ENCODE measurements around the gene AIMP1. TPM values are rescaled to one million over a fixed set of nuclear protein-coding genes. Genes with fewer than 3 reads are reported as not detected.

Gene AIMP1
- total RNA-seq, 1 experiment from 2014 or later, result 52.5 TPM

DNA sequence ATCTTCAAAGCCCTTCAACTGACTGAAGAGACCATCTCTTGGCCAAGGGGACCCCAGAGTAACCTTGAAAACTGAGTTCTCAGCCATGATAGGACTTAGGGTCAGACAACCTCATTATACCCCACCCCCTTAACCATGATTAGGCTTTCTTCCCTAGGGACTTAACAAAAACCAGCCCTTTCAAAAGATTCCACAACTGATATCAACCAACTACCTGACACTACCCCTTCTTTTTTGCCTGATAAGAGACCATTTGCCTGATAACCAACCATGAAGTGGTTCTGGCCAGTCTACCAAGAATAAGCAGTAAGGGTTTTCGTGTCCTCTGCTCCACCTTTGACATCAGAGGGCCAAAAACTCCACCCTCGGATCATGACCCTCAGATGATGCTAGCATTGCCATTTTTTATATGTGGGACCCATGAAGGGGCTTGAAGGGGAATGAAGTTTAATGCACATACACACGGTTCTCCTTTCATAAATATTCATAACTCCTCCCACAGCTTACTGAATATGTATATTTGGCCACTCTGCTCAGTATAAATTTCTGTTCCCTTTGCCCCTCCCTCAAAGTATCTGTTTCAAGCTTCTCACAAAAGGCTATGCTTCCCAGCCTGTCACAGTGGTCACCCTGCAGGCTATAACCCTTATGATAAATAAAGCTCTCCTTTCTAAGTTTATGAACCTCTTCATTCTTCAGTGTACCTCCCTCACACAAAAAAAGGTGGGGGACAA is 12.6 kb upstream of the AIMP1 start:
- H3K27me3 Mint-ChIP-seq (ENCODE audit: low read depth), result no peaks in the 10 kb centered on the region
- TF ChIP-seq, protein P1, sequence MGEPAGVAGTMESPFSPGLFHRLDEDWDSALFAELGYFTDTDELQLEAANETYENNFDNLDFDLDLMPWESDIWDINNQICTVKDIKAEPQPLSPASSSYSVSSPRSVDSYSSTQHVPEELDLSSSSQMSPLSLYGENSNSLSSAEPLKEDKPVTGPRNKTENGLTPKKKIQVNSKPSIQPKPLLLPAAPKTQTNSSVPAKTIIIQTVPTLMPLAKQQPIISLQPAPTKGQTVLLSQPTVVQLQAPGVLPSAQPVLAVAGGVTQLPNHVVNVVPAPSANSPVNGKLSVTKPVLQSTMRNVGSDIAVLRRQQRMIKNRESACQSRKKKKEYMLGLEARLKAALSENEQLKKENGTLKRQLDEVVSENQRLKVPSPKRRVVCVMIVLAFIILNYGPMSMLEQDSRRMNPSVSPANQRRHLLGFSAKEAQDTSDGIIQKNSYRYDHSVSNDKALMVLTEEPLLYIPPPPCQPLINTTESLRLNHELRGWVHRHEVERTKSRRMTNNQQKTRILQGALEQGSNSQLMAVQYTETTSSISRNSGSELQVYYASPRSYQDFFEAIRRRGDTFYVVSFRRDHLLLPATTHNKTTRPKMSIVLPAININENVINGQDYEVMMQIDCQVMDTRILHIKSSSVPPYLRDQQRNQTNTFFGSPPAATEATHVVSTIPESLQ (CRISPR knock-in tag; IDR thresholded peaks at IDR 0.05), result no peak
- TF ChIP-seq, protein P2, sequence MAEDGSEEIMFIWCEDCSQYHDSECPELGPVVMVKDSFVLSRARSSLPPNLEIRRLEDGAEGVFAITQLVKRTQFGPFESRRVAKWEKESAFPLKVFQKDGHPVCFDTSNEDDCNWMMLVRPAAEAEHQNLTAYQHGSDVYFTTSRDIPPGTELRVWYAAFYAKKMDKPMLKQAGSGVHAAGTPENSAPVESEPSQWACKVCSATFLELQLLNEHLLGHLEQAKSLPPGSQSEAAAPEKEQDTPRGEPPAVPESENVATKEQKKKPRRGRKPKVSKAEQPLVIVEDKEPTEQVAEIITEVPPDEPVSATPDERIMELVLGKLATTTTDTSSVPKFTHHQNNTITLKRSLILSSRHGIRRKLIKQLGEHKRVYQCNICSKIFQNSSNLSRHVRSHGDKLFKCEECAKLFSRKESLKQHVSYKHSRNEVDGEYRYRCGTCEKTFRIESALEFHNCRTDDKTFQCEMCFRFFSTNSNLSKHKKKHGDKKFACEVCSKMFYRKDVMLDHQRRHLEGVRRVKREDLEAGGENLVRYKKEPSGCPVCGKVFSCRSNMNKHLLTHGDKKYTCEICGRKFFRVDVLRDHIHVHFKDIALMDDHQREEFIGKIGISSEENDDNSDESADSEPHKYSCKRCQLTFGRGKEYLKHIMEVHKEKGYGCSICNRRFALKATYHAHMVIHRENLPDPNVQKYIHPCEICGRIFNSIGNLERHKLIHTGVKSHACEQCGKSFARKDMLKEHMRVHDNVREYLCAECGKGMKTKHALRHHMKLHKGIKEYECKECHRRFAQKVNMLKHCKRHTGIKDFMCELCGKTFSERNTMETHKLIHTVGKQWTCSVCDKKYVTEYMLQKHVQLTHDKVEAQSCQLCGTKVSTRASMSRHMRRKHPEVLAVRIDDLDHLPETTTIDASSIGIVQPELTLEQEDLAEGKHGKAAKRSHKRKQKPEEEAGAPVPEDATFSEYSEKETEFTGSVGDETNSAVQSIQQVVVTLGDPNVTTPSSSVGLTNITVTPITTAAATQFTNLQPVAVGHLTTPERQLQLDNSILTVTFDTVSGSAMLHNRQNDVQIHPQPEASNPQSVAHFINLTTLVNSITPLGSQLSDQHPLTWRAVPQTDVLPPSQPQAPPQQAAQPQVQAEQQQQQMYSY (CRISPR knock-in tag; IDR thresholded peaks at IDR 0.05), result no peak
- no peak for TF ChIP-seq ZNF317 (CRISPR knock-in tag; IDR thresholded peaks at IDR 0.05; ENCODE audit: borderline replicate concordance, low read depth)
- no peak for TF ChIP-seq JUN (CRISPR knock-in tag; IDR thresholded peaks at IDR 0.05)
- no peak for TF ChIP-seq ZNF416 (CRISPR knock-in tag; IDR thresholded peaks at IDR 0.05)
- TF ChIP-seq MYBL2 (CRISPR knock-in tag; IDR thresholded peaks at IDR 0.05), result no peak
- TF ChIP-seq, protein P3, sequence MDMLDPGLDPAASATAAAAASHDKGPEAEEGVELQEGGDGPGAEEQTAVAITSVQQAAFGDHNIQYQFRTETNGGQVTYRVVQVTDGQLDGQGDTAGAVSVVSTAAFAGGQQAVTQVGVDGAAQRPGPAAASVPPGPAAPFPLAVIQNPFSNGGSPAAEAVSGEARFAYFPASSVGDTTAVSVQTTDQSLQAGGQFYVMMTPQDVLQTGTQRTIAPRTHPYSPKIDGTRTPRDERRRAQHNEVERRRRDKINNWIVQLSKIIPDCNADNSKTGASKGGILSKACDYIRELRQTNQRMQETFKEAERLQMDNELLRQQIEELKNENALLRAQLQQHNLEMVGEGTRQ (CRISPR knock-in tag; IDR thresholded peaks at IDR 0.05), result no peak
- TF ChIP-seq, protein P4, sequence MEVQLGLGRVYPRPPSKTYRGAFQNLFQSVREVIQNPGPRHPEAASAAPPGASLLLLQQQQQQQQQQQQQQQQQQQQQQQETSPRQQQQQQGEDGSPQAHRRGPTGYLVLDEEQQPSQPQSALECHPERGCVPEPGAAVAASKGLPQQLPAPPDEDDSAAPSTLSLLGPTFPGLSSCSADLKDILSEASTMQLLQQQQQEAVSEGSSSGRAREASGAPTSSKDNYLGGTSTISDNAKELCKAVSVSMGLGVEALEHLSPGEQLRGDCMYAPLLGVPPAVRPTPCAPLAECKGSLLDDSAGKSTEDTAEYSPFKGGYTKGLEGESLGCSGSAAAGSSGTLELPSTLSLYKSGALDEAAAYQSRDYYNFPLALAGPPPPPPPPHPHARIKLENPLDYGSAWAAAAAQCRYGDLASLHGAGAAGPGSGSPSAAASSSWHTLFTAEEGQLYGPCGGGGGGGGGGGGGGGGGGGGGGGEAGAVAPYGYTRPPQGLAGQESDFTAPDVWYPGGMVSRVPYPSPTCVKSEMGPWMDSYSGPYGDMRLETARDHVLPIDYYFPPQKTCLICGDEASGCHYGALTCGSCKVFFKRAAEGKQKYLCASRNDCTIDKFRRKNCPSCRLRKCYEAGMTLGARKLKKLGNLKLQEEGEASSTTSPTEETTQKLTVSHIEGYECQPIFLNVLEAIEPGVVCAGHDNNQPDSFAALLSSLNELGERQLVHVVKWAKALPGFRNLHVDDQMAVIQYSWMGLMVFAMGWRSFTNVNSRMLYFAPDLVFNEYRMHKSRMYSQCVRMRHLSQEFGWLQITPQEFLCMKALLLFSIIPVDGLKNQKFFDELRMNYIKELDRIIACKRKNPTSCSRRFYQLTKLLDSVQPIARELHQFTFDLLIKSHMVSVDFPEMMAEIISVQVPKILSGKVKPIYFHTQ (CRISPR knock-in tag; IDR thresholded peaks at IDR 0.05), result no peak
- no peak for TF ChIP-seq NFATC4 (CRISPR knock-in tag; IDR thresholded peaks at IDR 0.05)
- no peak for TF ChIP-seq JAZF1 (CRISPR knock-in tag; IDR thresholded peaks at IDR 0.05)
- TF ChIP-seq, protein P5, sequence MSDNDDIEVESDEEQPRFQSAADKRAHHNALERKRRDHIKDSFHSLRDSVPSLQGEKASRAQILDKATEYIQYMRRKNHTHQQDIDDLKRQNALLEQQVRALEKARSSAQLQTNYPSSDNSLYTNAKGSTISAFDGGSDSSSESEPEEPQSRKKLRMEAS (CRISPR knock-in tag; IDR thresholded peaks at IDR 0.05), result no peak
- TF ChIP-seq ZNF121 (CRISPR knock-in tag; IDR thresholded peaks at IDR 0.05), result no peak
- TF ChIP-seq, protein P6, sequence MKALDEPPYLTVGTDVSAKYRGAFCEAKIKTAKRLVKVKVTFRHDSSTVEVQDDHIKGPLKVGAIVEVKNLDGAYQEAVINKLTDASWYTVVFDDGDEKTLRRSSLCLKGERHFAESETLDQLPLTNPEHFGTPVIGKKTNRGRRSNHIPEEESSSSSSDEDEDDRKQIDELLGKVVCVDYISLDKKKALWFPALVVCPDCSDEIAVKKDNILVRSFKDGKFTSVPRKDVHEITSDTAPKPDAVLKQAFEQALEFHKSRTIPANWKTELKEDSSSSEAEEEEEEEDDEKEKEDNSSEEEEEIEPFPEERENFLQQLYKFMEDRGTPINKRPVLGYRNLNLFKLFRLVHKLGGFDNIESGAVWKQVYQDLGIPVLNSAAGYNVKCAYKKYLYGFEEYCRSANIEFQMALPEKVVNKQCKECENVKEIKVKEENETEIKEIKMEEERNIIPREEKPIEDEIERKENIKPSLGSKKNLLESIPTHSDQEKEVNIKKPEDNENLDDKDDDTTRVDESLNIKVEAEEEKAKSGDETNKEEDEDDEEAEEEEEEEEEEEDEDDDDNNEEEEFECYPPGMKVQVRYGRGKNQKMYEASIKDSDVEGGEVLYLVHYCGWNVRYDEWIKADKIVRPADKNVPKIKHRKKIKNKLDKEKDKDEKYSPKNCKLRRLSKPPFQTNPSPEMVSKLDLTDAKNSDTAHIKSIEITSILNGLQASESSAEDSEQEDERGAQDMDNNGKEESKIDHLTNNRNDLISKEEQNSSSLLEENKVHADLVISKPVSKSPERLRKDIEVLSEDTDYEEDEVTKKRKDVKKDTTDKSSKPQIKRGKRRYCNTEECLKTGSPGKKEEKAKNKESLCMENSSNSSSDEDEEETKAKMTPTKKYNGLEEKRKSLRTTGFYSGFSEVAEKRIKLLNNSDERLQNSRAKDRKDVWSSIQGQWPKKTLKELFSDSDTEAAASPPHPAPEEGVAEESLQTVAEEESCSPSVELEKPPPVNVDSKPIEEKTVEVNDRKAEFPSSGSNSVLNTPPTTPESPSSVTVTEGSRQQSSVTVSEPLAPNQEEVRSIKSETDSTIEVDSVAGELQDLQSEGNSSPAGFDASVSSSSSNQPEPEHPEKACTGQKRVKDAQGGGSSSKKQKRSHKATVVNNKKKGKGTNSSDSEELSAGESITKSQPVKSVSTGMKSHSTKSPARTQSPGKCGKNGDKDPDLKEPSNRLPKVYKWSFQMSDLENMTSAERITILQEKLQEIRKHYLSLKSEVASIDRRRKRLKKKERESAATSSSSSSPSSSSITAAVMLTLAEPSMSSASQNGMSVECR (CRISPR knock-in tag; IDR thresholded peaks at IDR 0.05; ENCODE audit: borderline replicate concordance), result no peak
- TF ChIP-seq, protein P7, sequence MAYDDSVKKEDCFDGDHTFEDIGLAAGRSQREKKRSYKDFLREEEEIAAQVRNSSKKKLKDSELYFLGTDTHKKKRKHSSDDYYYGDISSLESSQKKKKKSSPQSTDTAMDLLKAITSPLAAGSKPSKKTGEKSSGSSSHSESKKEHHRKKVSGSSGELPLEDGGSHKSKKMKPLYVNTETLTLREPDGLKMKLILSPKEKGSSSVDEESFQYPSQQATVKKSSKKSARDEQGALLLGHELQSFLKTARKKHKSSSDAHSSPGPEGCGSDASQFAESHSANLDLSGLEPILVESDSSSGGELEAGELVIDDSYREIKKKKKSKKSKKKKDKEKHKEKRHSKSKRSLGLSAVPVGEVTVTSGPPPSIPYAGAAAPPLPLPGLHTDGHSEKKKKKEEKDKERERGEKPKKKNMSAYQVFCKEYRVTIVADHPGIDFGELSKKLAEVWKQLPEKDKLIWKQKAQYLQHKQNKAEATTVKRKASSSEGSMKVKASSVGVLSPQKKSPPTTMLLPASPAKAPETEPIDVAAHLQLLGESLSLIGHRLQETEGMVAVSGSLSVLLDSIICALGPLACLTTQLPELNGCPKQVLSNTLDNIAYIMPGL (CRISPR knock-in tag; IDR thresholded peaks at IDR 0.05), result no peak
- TF ChIP-seq CBFB (CRISPR knock-in tag; IDR thresholded peaks at IDR 0.05; ENCODE audit: low read depth), result no peak
- TF ChIP-seq SOX15 (CRISPR knock-in tag; IDR thresholded peaks at IDR 0.05), result no peak
- TF ChIP-seq ZNF671 (CRISPR knock-in tag; IDR thresholded peaks at IDR 0.05), result no peak
- no peak for TF ChIP-seq MXD4 (CRISPR knock-in tag; IDR thresholded peaks at IDR 0.05; ENCODE audit: borderline replicate concordance)
- peaks cover 38% of the 10 kb centered on the region for H3K4me1 Mint-ChIP-seq
- DNase-seq (ENCODE audit: low spot score) (no peak), ATAC-seq (no peak)
- no peak overlapping the region for H3K4me3 Mint-ChIP-seq
- ChIA-PET POLR2A (no interaction called here), CTCF (no interaction called here)
- 0 out of 2 replicates have a peak overlapping the region, but pooled peaks have one; percentile 18 for H3K27ac Mint-ChIP-seq
- peaks cover 6% of the 10 kb centered on the region for H3K9me3 Mint-ChIP-seq
- peaks cover 18% of the 10 kb centered on the region for H3K36me3 Mint-ChIP-seq
